NCI-H2227 (cell line): Measurements from ENCODE around the gene DYNC1I1.
"Not testable (repeated sequence)": the region's sequence is repeated elsewhere in the genome, so short reads cannot be mapped to it uniquely, and the experiment has no call there.

Source experiments
- DNase-seq: peaks from one replicate; lab custom pipeline; 2025; ENCODE audit not compliant: unreplicated experiment; lab: John Stamatoyannopoulos, UW

Gene DYNC1I1

GRCh38 chr7:95906851-95907250, 134.5 kb downstream of the DYNC1I1 start:
- no peak for DNase-seq

- no peak for DNase-seq
Observed at GRCh38 chr7:95907337-95907736, 135.0 kb downstream of the DYNC1I1 start.

- no peak for DNase-seq
Observed at GRCh38 chr7:95908499-95908898, 136.1 kb downstream of the DYNC1I1 start.

GRCh38 chr7:95910341-95910740, 138.0 kb downstream of the DYNC1I1 start:
- no peak for DNase-seq

- DNase-seq = no peak
Observed at GRCh38 chr7:95915731-95916130, 143.4 kb downstream of the DYNC1I1 start.

GRCh38 chr7:95916573-95917297, 144.4 kb downstream of the DYNC1I1 start:
- DNase-seq = peak; percentile 92

- DNase-seq = peak; percentile 25
Observed at GRCh38 chr7:95917634-95918033, 145.3 kb downstream of the DYNC1I1 start.

GRCh38 chr7:95919556-95919955, 147.2 kb downstream of the DYNC1I1 start:
- no peak for DNase-seq

GRCh38 chr7:95921543-95921942, 149.2 kb downstream of the DYNC1I1 start:
- DNase-seq = no peak

GRCh38 chr7:95922191-95922590, 149.8 kb downstream of the DYNC1I1 start:
- DNase-seq = no peak

- peak; percentile 53 for DNase-seq
Observed at GRCh38 chr7:95925236-95925635, 152.9 kb downstream of the DYNC1I1 start.

GRCh38 chr7:95925971-95926370, 153.6 kb downstream of the DYNC1I1 start:
- no peak for DNase-seq

GRCh38 chr7:95927756-95928155, 155.4 kb downstream of the DYNC1I1 start:
- no peak for DNase-seq

GRCh38 chr7:95929710-95930280, 157.4 kb downstream of the DYNC1I1 start:
- DNase-seq = no peak

GRCh38 chr7:95931460-95932232, 159.3 kb downstream of the DYNC1I1 start:
- DNase-seq = no peak

- no peak for DNase-seq
Observed at GRCh38 chr7:95933618-95934017, 161.3 kb downstream of the DYNC1I1 start.

GRCh38 chr7:95944867-95945266, 172.5 kb downstream of the DYNC1I1 start:
- DNase-seq = not testable (repeated sequence)

- DNase-seq = no peak
Observed at GRCh38 chr7:95950698-95951097, 178.3 kb downstream of the DYNC1I1 start.

GRCh38 chr7:95951531-95951930, 179.2 kb downstream of the DYNC1I1 start:
- DNase-seq = no peak

- no peak for DNase-seq
Observed at GRCh38 chr7:95951997-95952795, 179.8 kb downstream of the DYNC1I1 start.

GRCh38 chr7:95952851-95953250, 180.5 kb downstream of the DYNC1I1 start:
- DNase-seq = no peak
